ENCODE results near the gene RING1.

DNA sequence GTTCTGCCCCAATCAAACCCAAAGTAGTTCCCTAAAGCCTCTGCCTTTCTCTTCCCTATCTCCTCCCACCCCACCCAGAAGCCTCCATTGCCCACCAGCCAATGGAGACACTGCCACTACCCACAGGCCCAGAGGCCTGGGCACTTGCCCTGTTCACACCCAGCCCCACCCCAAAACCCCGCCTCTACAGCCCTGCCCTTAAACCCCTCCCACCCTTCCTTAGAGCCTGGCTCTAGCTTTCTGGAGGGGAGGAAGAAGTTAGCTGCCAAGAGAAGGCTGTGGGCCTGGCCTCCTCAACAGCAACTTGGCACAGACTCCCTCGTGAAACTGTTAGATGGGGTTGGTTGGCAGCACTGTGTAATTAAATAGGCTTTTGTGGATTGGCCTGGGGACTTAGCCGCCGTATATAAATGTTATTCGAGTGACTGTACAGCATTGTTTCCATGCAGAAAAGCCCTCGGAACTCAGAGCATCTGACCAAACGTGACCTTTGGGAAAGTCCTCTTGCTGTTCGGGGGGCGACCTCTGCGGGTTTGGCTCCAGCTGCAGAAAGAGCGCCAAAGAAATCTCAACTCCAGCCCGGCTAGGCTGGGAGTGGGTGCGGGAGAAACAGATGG, 47.5 kb upstream of the RING1 start:
- no peak for TF ChIP-seq CTCF (IDR thresholded peaks at IDR 0.05)
- TF ChIP-seq POLR2AphosphoS5 (IDR thresholded peaks at IDR 0.05) = no peak
- TF ChIP-seq POLR2A (IDR thresholded peaks at IDR 0.05) = no peak

All from breast epithelium (tissue), 3 donors.